ENCODE data around the gene PHACTR4.
"Not testable (repeated sequence)": the region's sequence is repeated elsewhere in the genome, so short reads cannot be mapped to it uniquely, and the experiment has no call there.

Gene PHACTR4

DNA sequence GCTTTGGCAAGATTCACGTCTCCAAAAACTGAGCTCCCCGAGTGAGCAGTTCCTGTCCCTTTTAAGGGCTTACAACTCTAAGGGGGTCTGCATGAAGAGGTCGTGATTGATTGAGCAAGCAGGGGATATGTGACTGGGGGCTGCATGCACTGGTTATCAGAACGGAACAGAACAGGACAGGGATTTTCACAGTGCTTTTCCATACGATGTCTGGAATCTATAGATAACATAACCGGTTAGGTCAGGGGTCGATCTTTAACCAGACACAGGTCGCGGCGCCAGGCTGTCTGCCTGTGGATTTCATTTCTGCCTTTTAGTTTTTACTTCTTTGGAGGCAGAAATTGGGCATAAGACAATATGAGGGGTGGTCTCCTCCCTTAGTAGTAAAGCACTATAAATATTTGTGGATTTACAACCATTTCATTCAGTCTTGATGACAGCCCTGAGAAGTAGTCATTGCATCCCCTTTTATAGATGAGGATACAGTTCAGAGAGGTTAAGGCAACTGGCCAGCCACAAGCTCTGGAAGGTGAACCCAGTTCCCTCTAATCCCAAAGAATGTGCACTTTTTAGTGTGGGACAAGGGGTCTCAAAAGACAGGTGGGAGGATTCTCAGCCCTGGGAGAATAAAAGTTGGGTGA is 155.6 kb downstream of the PHACTR4 start:
- not testable (repeated sequence) for H3K27ac ChIP-seq (ENCODE audit: low read depth, low read length); H3K9me3 ChIP-seq (ENCODE audit: control insufficient read depth, insufficient read depth, low read depth, low read length); H3K27me3 ChIP-seq (ENCODE audit: control insufficient read depth, insufficient read depth, low read length); H3K9ac ChIP-seq (ENCODE audit: low read length); H3K4me3 ChIP-seq (ENCODE audit: low read depth, low read length)
- Histone ChIP-seq H3K36me3 (ENCODE audit: control insufficient read depth, insufficient read depth, low read length) (peaks cover 29% of the 10 kb centered on the region), H3K4me1 (ENCODE audit: control insufficient read depth, insufficient read depth, low read length) (peaks cover 21% of the 10 kb centered on the region)

DNA sequence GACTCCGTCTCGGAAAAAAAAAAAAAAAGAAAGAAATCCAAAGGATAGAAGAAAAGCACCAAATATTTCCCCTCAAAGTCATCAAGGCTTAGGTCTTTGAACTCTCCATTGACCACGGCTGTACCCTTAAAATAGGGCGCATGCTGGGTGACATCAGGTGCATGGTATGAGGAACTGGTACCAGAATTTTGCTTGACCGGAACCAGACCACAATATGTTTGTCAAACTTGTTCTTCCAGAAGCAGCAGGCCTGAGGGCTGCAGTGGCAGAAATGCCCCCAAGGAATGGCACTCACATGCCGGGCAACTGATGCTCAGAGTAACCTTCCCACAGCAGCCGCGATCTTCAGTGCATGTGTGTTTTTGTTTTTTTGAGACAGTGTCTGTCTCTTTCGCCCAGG is 157.3 kb downstream of the PHACTR4 start:
- no peaks in the 10 kb centered on the region for H3K27me3 ChIP-seq (ENCODE audit: control insufficient read depth, insufficient read depth, low read length)
- H3K4me1 ChIP-seq (ENCODE audit: control insufficient read depth, insufficient read depth, low read length), result peaks cover 9% of the 10 kb centered on the region
- H3K4me3 ChIP-seq (ENCODE audit: low read depth, low read length), result no peak overlapping the region
- H3K36me3 ChIP-seq (ENCODE audit: control insufficient read depth, insufficient read depth, low read length), result peaks cover 39% of the 10 kb centered on the region
- H3K9ac ChIP-seq (ENCODE audit: low read length), result no peak overlapping the region
- no peak overlapping the region for H3K27ac ChIP-seq (ENCODE audit: low read depth, low read length)
- H3K9me3 ChIP-seq (ENCODE audit: control insufficient read depth, insufficient read depth, low read depth, low read length), result no peaks in the 10 kb centered on the region

DNA sequence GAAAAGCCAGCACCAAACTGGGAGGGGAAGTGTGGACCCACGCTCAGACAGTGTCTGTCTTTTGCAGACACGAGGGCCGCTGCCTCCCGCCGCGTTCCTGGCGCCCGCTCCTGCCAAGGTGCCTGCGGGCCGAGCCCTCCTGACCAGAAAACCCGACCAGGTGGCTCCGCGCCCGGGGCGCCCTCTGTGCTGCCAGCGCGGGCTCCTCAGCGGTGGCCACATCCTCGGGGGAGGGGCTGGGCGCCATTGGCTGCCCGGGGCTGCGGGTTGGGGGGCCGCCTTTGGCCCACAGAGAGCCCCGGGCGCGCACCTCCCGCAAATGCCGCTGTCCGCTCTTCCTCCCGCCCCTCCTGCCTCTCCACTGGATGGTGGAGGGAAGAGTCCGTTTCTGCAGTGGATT is 160.9 kb downstream of the PHACTR4 start:
- H3K9me3 ChIP-seq (ENCODE audit: control insufficient read depth, insufficient read depth, low read depth, low read length), result no peaks in the 10 kb centered on the region
- H3K4me1 ChIP-seq (ENCODE audit: control insufficient read depth, insufficient read depth, low read length), result no peaks in the 10 kb centered on the region
- no peak overlapping the region for H3K27ac ChIP-seq (ENCODE audit: low read depth, low read length)
- peaks cover 49% of the 10 kb centered on the region for H3K36me3 ChIP-seq (ENCODE audit: control insufficient read depth, insufficient read depth, low read length)
- no peaks in the 10 kb centered on the region for H3K27me3 ChIP-seq (ENCODE audit: control insufficient read depth, insufficient read depth, low read length)
- H3K9ac ChIP-seq (ENCODE audit: low read length), result no peak overlapping the region
- no peak overlapping the region for H3K4me3 ChIP-seq (ENCODE audit: low read depth, low read length)

DNA sequence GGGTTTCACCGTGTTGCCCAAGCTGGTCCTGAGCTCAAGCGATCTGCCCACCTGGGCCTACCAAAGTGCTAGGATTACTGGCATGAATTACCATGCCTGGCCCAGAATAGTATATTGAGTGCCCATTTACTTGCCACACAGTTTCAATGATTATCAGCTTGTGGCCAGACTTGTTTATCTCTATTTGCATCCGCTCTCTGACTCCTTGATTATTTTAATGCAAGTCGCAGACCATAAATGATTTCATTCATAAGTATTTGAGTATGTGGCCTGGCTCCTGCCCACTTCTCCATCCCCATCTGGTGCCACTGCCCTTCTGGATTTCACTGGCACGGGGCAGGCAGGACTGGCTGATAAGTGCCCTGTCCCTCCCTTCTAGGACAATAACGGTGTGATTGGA is 165.1 kb downstream of the PHACTR4 start:
- H3K9me3 ChIP-seq (ENCODE audit: control insufficient read depth, insufficient read depth, low read depth, low read length), result no peaks in the 10 kb centered on the region
- no peaks in the 10 kb centered on the region for H3K27me3 ChIP-seq (ENCODE audit: control insufficient read depth, insufficient read depth, low read length)
- H3K4me1 ChIP-seq (ENCODE audit: control insufficient read depth, insufficient read depth, low read length), result no peaks in the 10 kb centered on the region
- no peak overlapping the region for H3K9ac ChIP-seq (ENCODE audit: low read length)
- H3K27ac ChIP-seq (ENCODE audit: low read depth, low read length), result no peak overlapping the region
- peaks cover 77% of the 10 kb centered on the region for H3K36me3 ChIP-seq (ENCODE audit: control insufficient read depth, insufficient read depth, low read length)
- no peak overlapping the region for H3K4me3 ChIP-seq (ENCODE audit: low read depth, low read length)

DNA sequence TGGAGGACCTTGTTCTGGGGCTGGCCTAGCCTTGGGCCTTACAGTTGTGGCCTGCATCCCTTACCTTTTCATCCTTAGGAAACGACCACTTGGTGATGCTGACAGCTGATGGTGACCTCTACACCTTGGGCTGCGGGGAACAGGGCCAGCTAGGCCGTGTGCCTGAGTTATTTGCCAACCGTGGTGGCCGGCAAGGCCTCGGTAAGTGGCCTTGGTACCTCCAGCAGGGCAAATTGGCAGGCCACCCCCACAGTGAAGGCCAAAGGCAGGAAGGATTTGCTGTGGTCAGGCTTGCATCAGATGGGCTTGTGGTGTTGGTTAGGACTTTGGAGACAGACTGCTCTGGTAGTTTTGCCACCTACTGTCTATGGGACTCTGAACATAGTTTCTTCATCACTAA is 165.6 kb downstream of the PHACTR4 start:
- Histone ChIP-seq H3K4me1 (ENCODE audit: control insufficient read depth, insufficient read depth, low read length) (no peaks in the 10 kb centered on the region), H3K27ac (ENCODE audit: low read depth, low read length) (no peak overlapping the region), H3K36me3 (ENCODE audit: control insufficient read depth, insufficient read depth, low read length) (peaks cover 72% of the 10 kb centered on the region), H3K9ac (ENCODE audit: low read length) (no peak overlapping the region), H3K9me3 (ENCODE audit: control insufficient read depth, insufficient read depth, low read depth, low read length) (no peaks in the 10 kb centered on the region), H3K4me3 (ENCODE audit: low read depth, low read length) (no peak overlapping the region), H3K27me3 (ENCODE audit: control insufficient read depth, insufficient read depth, low read length) (no peaks in the 10 kb centered on the region)

DNA sequence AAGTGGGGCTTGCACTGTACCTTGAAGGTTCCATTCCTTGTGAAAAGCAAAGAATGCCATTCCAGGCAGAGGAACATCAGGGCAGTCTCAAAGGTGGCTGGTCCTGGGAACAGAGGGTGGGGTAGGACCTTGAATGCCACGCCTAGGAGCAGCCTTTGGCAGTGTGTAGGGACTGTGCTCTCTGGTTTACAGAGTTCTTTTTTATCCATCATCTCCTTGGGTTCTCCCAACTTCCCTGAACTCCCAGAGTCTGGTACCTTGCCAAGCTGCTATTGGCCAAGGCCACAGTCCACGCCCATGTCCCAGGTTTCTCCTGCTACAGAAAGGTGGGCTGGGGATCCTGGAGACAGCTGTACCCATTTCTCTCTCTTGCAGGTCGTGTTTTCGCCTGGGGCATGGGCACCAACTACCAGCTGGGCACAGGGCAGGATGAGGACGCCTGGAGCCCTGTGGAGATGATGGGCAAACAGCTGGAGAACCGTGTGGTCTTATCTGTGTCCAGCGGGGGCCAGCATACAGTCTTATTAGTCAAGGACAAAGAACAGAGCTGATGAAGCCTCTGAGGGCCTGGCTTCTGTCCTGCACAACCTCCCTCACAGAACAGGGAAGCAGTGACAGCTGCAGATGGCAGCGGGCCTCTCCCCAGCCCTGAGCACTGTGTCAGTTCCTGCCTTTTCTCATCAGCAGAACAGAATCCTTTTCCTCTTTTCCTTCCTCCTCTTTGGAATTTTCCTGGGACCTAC is 168.1 kb downstream of the PHACTR4 start:
- Histone ChIP-seq H3K27me3 (ENCODE audit: control insufficient read depth, insufficient read depth, low read length) (no peaks in the 10 kb centered on the region), H3K9me3 (ENCODE audit: control insufficient read depth, insufficient read depth, low read depth, low read length) (no peaks in the 10 kb centered on the region), H3K4me1 (ENCODE audit: control insufficient read depth, insufficient read depth, low read length) (no peaks in the 10 kb centered on the region), H3K36me3 (ENCODE audit: control insufficient read depth, insufficient read depth, low read length) (peaks cover 49% of the 10 kb centered on the region), H3K4me3 (ENCODE audit: low read depth, low read length) (no peak overlapping the region), H3K9ac (ENCODE audit: low read length) (no peak overlapping the region), H3K27ac (ENCODE audit: low read depth, low read length) (no peak overlapping the region)

DNA sequence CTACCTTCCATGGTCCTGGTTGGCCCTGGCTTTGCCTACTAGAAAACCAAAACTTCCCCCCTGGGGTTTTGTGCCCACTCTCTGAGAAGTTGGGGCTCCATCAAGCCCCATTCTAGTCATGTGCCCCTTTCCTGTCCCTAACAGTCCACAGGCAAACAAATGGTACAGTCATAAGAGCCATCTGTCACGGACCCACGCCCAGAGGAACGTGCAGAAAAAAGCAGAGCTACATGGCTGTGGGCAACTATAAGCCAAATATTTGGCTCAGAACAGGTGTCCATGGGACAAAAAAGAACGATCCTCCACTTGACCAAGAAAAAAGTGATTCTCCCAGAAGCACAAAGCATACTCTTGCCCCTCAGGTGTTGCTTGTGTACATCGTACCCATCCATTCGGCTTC is 168.7 kb downstream of the PHACTR4 start:
- Histone ChIP-seq H3K9me3 (ENCODE audit: control insufficient read depth, insufficient read depth, low read depth, low read length) (no peaks in the 10 kb centered on the region), H3K36me3 (ENCODE audit: control insufficient read depth, insufficient read depth, low read length) (peaks cover 48% of the 10 kb centered on the region), H3K9ac (ENCODE audit: low read length) (no peak overlapping the region), H3K27me3 (ENCODE audit: control insufficient read depth, insufficient read depth, low read length) (no peaks in the 10 kb centered on the region), H3K4me3 (ENCODE audit: low read depth, low read length) (no peak overlapping the region), H3K27ac (ENCODE audit: low read depth, low read length) (no peak overlapping the region), H3K4me1 (ENCODE audit: control insufficient read depth, insufficient read depth, low read length) (no peaks in the 10 kb centered on the region)

DNA sequence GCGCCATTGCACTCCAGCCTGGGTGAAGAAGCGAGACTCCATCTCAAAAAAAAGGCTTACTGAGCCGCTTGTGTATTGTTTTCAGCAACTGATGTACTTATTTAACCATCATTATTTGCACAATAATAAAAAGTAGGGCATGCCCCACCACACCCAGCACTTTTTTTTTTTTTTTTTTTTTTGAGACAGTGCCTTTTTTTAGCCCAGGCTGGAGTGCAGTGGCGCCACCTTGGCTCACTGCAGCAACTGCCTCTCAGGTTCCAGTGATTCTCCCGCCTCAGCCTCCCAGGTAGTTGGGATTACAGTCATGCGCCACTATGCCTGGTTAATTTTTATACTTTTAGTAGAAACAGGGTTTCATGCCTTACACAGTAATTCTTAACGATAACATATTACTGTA is 171.1 kb downstream of the PHACTR4 start:
- Histone ChIP-seq H3K36me3 (ENCODE audit: control insufficient read depth, insufficient read depth, low read length) (peaks cover 33% of the 10 kb centered on the region), H3K4me1 (ENCODE audit: control insufficient read depth, insufficient read depth, low read length) (no peaks in the 10 kb centered on the region), H3K9ac (ENCODE audit: low read length) (no peak overlapping the region), H3K27ac (ENCODE audit: low read depth, low read length) (no peak overlapping the region), H3K27me3 (ENCODE audit: control insufficient read depth, insufficient read depth, low read length) (no peaks in the 10 kb centered on the region), H3K4me3 (ENCODE audit: low read depth, low read length) (no peak overlapping the region), H3K9me3 (ENCODE audit: control insufficient read depth, insufficient read depth, low read depth, low read length) (no peaks in the 10 kb centered on the region)

DNA sequence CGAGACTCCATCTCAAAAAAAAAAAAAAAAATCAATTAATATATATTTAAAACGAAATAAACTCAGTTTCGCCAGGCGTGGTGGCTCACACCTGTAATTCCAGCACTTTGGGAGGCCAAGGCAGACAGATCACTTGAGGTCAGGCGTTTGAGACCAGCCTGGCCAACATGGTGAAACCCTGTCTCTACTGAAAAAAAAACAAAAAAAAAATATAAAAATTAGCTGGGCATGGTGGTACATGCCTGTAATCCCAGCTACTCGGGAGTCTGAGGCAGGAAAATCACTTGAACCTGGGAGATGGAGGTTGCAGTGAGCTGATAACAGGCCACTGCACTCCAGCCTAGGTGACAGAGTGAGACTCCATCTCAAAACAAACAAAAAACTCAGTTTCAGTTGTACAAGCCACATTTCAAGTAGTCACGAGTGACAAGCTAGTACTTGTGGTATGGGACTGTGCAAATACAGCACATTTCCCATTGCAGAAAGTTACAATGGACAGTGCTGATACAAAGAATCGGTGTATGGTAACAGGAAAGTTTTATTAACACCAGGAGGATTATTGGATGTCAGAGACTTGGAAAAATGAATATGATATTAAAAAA is 172.0 kb downstream of the PHACTR4 start:
- H3K4me3 ChIP-seq (ENCODE audit: low read depth, low read length); H3K27me3 ChIP-seq (ENCODE audit: control insufficient read depth, insufficient read depth, low read length); H3K27ac ChIP-seq (ENCODE audit: low read depth, low read length); H3K9ac ChIP-seq (ENCODE audit: low read length); H3K4me1 ChIP-seq (ENCODE audit: control insufficient read depth, insufficient read depth, low read length); H3K9me3 ChIP-seq (ENCODE audit: control insufficient read depth, insufficient read depth, low read depth, low read length): not testable (repeated sequence)
- H3K36me3 ChIP-seq (ENCODE audit: control insufficient read depth, insufficient read depth, low read length), result peaks cover 25% of the 10 kb centered on the region

DNA sequence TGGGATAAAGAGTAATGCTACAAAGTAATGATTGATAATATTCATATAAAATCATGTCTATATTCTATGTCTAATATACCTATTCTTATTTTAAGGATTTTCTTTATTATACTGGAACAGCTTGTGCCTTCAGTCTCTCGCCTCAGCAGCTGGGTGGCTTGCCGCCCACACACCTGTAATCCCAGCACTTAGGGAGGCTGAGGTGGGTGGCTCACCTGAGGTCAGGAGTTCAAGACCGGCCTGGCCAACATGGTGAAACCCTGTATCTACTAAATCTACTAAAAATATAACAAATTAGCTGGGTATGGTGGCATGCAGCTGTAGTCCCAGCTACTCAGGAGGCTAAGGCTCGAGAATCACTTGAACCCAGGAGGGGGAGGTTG is 175.7 kb downstream of the PHACTR4 start:
- H3K27ac ChIP-seq (ENCODE audit: low read depth, low read length), result no peak overlapping the region
- H3K4me3 ChIP-seq (ENCODE audit: low read depth, low read length), result no peak overlapping the region
- no peaks in the 10 kb centered on the region for H3K9me3 ChIP-seq (ENCODE audit: control insufficient read depth, insufficient read depth, low read depth, low read length)
- no peak overlapping the region for H3K9ac ChIP-seq (ENCODE audit: low read length)
- H3K27me3 ChIP-seq (ENCODE audit: control insufficient read depth, insufficient read depth, low read length), result no peaks in the 10 kb centered on the region
- H3K36me3 ChIP-seq (ENCODE audit: control insufficient read depth, insufficient read depth, low read length), result no peaks in the 10 kb centered on the region
- H3K4me1 ChIP-seq (ENCODE audit: control insufficient read depth, insufficient read depth, low read length), result no peaks in the 10 kb centered on the region

DNA sequence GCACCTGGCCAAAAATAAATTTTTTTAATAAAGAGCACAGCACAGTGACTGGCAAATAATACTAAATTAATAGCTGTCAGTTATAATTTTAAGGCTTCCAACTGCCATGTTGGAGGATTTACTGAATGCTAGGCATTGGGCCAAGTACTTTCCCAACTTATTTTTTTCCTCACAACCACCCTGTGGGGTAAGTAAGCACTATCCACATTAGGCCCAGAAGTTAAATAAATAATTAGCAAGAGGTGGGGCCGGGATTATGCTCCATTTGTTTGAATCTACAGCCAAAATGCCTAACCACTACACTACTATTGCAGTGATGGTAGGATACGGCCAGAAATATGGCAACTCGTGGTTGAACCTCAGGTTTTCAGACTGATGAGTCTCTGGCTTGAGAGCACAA is 178.8 kb downstream of the PHACTR4 start:
- no peaks in the 10 kb centered on the region for H3K27me3 ChIP-seq (ENCODE audit: control insufficient read depth, insufficient read depth, low read length)
- no peak overlapping the region for H3K9ac ChIP-seq (ENCODE audit: low read length)
- H3K4me1 ChIP-seq (ENCODE audit: control insufficient read depth, insufficient read depth, low read length), result 0 out of 2 replicates have a peak, but pooled peaks cover 6% of the 10 kb centered on the region
- H3K9me3 ChIP-seq (ENCODE audit: control insufficient read depth, insufficient read depth, low read depth, low read length), result no peaks in the 10 kb centered on the region
- no peaks in the 10 kb centered on the region for H3K36me3 ChIP-seq (ENCODE audit: control insufficient read depth, insufficient read depth, low read length)
- no peak overlapping the region for H3K4me3 ChIP-seq (ENCODE audit: low read depth, low read length)
- H3K27ac ChIP-seq (ENCODE audit: low read depth, low read length), result no peak overlapping the region

Measured in HUES6 (cell line).